Limb (tissue), 2 donors: ENCODE results near the gene TRIM73.
A peak's percentile ranks its signal among the peaks of the same experiment; 100 is the strongest.
"Not testable (repeated sequence)": the region's sequence is repeated elsewhere in the genome, so short reads cannot be mapped to it uniquely, and the experiment has no call there.

Experiments used
- DNase-seq, 2 donors: peaks; one replicate each; pipeline ENCODE4 v3.0.0-alpha.2; 2016; ENCODE audit errors: extremely low spot score in 2 of 2

The TRIM73 gene

DNA sequence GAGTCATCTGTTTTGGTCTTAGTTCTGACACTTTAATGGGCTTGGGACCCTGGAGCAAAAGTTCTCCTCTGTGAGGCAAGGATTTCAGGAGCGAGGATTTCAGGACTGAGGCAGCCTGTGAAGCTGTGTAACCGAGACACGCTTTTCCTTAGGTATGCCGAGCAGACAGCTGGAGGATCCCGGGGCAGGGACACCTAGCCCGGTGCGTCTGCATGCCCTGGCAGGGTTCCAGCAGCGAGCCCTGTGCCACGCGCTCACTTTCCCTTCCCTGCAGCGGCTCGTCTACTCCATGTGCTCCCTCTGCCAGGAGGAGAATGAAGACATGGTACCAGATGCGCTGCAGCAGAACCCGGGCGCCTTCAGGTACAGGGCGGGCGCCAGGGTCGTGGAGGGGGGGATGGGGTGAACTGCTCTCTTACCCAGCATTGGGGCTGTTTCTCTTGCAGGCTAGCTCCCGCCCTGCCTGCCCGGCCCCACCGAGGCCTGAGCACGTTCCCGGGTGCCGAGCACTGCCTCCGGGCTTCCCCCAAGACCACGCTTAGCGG lies 20.5 kb downstream of the TRIM73 start:
- DNase-seq: not testable (repeated sequence)

GRCh38 chr7:75416787-75417186 lies 21.4 kb downstream of the TRIM73 start:
- DNase-seq: not testable (repeated sequence)

- not testable (repeated sequence) for DNase-seq
These were observed 22.9 kb downstream of the TRIM73 start for GRCh38 chr7:75418292-75418858.

DNA sequence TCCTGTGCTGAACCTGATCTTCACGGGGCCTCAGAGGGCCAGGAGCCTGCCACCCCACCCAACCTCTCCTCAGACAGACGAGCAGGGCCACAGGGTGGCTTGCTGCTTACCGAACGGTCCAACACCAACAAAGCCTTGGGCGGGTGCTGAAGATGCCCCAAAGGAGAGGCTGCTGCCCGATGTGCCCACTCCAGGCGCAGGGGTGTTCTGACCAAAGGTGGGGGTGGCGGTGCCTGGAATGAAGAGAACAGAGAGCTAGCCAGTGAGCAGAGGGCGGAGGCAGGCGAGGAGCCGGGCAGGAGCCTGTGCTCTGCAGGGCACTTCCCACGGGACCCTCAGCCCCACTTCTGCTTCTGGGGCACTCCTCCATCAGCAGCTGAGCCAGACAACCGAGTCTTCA lies 23.8 kb downstream of the TRIM73 start:
- DNase-seq: not testable (repeated sequence)

DNA sequence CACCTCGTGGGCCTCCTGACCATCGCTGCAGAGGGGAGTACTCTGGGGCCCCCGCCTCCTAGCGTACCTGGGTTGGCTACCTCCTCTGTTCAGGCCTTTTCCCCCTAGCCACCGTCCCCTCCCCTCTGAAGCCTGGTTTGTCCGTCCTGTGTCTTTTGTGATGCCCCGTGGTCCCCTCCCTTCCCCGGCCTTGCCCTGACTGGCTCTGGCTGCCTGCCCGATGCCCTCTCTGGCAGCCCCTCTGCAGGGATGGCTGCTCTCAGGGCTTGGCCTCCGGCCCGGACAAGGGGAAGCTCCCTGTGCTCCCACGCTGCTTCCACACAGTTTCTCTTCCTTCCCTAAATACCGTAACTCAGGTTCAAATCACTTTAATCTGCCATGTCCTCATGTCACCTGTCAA lies 24.3 kb downstream of the TRIM73 start:
- not testable (repeated sequence) for DNase-seq

- DNase-seq: not testable (repeated sequence)
These were observed 24.7 kb downstream of the TRIM73 start for GRCh38 chr7:75420152-75420551.

GRCh38 chr7:75421798-75422710 lies 26.6 kb downstream of the TRIM73 start:
- not testable (repeated sequence) for DNase-seq

DNA sequence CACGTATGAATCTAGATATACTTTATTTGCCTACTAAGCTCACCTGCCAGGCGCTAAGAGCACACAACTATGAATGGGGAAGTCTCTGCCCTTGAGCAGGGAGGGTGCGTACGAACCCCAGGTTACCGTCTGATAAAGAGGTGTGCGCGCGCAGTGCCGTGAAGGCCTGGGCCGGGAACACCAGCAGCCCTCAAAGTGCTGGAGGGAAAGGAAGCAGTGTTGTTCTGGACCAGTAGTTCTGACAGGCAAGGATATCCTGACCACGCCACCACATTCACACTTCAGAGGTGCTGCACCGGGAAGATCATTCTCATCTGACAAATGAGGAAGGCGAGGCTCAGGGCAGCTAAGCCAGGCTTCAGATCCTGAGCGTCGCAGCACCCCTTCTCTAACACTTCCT lies 28.1 kb downstream of the TRIM73 start:
- DNase-seq: not testable (repeated sequence)

DNA sequence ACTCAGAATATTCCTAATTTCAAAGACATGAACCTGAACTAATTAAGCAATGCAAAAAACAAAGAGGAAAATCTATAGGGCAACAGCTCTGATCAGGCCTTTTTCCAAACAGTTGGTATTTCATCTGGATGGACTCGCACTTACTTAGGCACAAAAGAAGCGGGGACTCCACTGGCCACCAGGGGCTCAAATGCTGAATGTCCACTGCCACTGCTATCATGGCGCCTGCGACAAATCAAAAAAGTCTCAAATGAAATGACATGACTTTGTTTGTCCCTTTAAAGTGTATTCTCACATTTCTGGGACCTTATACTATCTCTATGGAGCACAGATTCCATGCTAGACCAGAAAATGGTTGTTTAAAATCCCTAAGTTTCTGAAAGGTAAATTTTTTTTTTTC lies 43.6 kb downstream of the TRIM73 start:
- DNase-seq: not testable (repeated sequence)

GRCh38 chr7:75442101-75442464 lies 46.7 kb downstream of the TRIM73 start:
- not testable (repeated sequence) for DNase-seq

- peak; percentile 2 to 58 for DNase-seq
These were observed 47.2 kb downstream of the TRIM73 start for GRCh38 chr7:75442465-75443111.

- DNase-seq: not testable (repeated sequence)
These were observed 54.5 kb downstream of the TRIM73 start for GRCh38 chr7:75449946-75450345.

DNA sequence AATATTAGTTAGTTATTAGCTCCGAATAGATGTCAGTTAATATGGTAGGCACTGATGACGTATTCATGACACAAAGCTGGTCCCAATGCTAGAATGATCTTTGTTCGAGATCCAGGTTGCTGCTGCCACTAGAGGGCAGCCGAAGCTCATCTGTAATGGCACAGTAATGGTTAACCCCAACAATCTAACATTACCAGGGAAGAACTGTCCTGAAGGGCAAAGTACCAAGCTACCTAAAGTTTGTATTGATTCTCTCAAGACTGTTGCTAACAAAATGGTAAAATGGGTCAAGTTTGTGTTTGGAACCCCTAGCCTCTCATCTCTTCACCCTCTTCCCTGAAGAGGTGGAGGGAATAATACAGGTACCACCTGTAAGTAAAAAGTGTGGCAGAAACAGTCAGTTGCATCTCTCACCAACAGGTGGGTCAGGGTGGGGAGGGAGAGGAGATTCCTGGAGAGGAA lies 57.1 kb downstream of the TRIM73 start:
- DNase-seq: not testable (repeated sequence)
